Measurements from ENCODE around the gene AFF1.

The AFF1 gene

DNA sequence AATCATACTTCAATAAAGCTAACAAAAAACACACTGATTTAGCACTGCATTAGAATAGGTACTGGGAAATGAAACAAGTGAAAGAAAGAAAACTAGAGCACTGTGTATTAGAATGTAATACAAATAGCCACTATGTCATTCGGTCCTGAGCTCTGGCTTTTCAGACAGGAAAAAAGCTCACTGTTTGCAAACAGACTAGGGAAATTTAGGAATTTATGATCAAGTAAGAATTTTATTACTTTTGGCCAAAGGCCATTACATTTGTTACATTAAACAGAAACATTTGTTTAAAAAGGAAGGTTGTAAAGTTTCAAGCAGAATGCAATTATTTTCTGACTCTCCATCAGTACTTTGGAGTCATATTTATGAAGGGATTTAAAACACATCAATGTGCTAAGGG is 216.9 kb downstream of the AFF1 start:
- no peak for DNase-seq (ENCODE audit: low spot score)

DNA sequence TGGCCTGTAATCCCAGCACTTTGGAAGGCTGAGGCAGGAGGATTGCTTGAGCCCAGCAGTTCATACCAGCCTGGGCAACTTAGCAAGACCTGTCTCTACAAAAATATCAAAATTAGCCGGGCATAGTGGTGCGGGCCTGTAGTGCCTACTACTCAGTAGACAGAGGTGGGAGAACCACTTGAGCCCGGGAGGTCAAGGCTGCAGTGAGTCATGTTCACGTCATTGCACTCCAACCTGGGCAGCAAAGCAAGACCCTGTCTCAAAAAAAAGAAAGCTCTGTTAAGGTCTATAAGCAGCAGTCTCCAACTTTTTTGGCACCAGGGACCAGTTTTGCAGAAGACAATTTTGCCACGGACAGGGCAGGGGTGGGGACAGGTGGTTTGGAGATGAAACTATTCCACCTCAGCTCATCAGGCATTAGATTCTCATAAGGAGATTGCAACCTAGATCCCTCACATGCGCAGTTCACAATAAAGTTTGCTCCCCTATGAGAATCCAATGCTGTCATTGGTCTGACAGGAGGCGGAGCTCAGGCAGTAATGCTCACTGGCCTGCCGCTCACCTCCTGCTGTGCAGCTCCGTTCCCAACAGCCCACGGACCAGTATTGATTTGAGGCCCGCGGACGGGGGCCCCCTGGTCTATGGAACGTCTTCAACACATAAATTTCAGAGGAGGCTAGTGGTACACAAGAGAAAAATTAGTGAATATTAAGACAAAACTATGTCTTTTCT is 217.7 kb downstream of the AFF1 start:
- no peak for DNase-seq (ENCODE audit: low spot score)

DNA sequence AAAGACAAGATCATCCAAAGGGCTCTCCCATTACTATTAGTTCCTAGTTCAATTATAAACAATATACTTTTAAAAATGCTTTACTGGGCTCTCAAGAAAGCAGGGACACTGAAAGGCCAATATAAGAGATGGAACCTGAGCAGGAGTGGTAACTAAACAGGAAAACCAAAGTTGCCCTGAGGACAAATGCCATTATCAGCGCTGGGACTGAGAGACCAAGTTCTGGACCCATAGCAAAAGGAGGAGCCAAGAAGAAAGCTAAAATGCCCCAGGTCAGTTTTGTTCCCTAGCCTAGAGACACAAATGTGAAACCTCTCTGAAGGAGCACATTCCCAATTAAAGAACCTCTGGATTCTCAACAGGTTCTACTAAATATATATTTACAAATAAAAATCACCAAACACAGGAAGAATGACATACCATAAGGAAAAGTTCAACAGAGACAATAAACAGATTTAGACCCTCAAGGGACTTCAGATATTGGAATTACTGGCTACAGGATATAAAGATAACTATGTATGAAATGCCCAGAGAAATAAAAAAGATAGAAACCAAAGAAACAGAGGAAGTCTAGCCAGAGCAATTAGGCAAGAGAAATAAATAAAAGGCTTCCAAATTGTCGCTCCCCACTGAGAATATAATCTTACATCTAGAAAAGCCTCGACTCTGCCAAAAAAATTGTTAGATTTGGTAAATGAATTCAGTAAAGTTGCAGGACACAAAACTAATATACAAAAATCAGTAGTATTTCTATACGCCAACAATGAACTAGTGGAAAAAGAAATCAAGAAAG is 218.5 kb downstream of the AFF1 start:
- no peak for DNase-seq (ENCODE audit: low spot score)

DNA sequence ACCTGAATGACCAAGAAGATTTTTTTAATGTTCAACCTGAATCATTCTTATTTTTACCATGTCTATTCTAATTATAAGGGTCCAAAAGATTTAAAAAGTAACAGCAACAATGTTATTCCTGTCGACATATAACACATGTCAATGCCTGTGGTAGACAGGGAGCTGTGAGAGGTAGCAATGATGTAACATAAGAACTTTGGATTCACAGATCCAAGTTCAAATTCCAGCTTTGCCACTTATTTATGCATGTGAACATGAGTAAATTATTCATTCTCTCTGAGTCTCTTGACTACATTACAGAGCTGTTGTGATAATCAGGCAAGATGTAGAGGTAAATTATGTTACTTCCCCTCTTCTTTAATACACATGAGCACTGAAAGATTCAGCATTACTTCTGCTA is 231.1 kb downstream of the AFF1 start:
- no peak for DNase-seq (ENCODE audit: low spot score)

DNA sequence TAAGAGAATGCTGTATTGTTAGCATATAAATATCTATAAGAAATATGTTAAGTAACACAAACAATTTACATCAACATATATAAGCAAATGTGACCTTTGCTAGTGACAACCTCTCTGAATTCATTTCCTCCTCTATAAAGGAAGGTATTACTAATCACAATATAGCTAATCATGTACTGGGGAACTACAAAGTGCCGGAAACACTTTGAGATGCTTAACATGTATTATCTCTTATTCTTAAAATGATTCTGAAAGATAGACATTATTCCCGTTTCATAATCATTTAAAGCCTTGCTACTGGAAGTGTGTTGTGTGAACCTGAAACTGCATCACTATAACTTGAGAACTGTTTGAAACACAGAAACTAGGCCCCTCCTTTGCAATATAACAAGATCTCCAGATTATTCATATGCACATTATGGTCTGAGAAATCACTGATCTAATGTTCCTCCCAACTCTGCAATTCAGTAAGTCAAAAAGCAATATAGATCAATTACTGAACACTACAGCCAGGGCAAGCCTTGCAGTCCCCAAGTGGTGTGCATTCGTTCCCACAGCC is 231.6 kb downstream of the AFF1 start:
- DNase-seq (ENCODE audit: low spot score): no peak

DNA sequence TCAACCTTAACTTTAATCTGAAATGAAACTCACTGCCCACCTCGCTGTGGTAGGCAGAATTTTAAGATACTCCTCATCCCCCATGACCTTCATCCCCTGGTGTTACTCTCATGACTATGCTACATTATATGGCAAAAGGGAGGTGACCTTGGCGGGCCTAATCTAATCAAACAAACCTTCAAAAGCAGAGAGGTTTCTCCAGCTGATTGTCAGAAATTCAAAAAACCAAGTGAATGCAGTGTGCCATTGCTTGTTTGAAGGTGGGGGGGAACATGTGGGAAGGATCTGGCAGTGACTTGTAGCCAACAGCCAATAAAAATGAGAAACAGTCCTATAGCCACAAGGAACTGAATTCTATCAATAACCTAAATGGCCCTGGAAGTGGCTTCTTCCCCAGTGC is 237.1 kb downstream of the AFF1 start:
- DNase-seq (ENCODE audit: low spot score): no peak

DNA sequence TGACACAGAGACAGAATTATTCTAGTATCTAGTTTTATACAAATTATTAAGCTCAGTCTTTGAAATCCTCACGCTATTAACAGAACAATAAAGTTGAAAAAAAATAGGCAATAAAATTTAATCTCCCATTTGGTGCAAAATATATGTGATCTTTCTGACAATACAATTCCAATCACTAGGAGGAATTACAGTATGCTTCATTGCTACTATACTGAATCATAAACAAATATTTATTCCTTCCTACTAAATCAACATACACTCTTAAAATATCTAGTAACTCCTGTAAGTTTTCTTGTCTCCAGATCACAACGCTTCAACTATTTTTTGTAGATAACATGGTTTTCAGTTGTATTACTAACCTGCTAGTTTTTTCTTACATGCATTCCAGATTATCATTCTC is 239.9 kb downstream of the AFF1 start:
- no peak for DNase-seq (ENCODE audit: low spot score)

DNA sequence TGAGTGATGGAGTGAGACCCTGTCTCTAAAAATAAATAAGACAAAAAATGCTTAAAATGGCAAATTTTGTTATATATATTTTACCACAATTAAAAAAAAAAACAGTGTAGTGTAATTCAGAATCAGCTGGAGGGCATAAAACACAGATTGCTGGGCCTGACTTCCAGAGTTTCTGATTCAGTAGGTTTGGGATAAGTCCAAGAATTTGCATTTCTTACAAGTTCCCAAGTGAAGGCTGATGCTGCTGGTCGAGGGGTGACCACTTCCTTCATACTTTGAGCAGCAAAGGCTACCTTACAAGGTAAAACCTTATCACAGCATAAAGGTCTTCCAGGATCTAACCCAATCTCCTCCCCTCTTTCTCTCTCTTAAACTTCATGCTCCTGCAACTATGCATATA is 244.9 kb downstream of the AFF1 start:
- no peak for DNase-seq (ENCODE audit: low spot score)

DNA sequence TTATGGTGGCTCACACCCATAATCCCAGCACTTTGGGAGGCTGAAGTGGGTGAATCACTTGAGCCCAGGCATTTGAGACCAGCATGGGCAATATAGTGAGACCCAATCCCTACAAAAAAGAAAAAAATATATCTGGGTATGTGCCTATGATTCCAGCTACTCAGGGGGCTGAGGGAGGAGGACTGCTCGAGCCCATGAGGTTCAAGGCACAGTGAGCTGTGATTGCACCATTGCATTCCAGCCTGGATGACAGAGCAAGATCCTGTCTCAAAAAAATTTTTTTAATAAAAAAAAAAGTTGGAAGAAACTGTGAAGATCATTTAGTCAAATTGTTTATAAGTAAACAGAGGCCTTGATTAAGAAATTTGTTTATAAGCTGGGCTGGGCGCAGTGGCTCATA is 246.0 kb downstream of the AFF1 start:
- no peak for DNase-seq (ENCODE audit: low spot score)

DNA sequence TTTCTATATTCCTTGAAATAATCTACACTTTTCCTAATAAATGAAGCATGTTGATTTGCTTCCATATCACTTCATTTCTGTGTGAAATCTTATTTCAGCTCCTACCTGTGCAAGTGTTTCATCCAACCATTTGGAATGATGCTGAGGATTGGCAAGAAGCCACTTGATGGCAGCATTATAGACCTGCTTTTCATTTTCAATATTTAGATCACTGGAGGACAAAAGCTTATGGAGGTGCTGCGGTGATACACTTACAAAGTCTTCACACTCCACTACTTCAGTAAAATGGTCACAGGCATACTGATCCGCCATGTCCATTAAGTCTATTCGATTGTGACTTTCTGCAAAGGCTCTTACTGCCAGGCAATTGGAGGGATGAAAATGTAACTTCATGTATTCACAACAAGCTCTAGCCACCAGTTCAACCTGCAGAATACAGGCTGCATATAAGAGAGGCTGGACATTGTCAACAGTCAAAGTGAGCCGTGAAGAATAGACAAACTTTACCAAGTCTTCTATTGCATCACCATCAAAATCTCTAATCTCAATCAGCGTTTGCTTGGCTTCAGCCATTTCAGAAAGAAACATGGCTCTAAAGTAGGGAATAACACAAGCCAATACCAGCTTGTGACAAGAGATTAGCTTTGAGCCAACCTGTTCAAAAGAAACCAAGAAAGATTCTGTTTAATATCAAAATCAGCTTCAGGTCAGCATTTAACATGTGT is 250.5 kb downstream of the AFF1 start:
- DNase-seq (ENCODE audit: low spot score): no peak

DNA sequence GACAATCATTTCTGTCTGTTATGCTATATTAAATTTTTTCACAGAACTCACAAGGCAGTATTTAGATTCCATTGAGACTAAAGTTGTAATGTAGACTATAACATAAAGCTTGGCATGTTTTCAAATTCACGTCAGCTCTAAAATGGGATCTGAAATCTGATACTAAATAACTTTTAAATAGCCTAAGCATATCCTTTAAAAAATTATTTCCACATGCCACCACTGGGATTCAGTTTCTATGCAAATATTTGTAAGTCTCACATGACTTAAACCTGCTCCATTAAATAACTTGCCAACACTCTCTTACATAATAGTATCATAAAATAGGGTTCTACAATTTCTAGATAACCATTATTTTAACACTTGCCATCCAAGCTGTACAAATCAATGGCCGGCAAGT is 253.2 kb downstream of the AFF1 start:
- no peak for DNase-seq (ENCODE audit: low spot score)

DNA sequence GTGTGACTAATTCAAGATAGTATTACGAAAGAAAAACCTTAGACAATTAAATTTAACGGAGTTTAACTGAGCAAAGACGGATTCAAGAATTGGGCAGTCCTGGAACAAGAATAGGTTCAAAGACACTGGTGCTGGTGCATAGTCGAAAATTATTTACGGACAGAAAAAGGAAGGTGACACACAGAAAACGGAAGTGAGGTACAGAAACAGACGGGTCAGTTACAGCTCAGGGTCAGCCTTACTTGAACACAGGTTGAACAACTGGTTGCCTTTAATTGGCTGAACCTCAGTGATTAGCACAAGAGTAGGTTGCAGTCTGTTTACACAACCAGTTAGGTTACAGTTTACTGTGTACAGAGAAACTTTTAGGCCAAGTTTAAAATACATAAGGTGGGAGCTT is 254.1 kb downstream of the AFF1 start:
- no peak for DNase-seq (ENCODE audit: low spot score)
